ENCODE measurements around the gene USH2A.
"Not testable (repeated sequence)": the region's sequence is repeated elsewhere in the genome, so short reads cannot be mapped to it uniquely, and the experiment has no call there.

USH2A gene

GRCh38 chr1:216028631-216029030 lies 394.6 kb downstream of the USH2A start:
- POLR2A ChIA-PET (ENCODE audit: low non-redundant PET): no interaction called here
- CTCF ChIA-PET: interaction anchor here (0.7 kb wide), 1 partner anchor 53 kb away, joined by 4 read pairs; no protein-coding TSS in a partner anchor
- H3K27ac ChIP-seq: no peak overlapping the region
- no peak for TF ChIP-seq CTCF (conservative IDR thresholded peaks at IDR 0.05; ENCODE audit: low read depth)
- no peak for DNase-seq (ENCODE audit: low spot score)

- TF ChIP-seq CTCF (conservative IDR thresholded peaks at IDR 0.05; ENCODE audit: low read depth): no peak
These were observed 398.7 kb downstream of the USH2A start for GRCh38 chr1:216024546-216024945.

GRCh38 chr1:216020743-216021345 lies 402.4 kb downstream of the USH2A start:
- CTCF ChIA-PET: no interaction called here
- no peak for DNase-seq (ENCODE audit: low spot score)
- TF ChIP-seq CTCF (conservative IDR thresholded peaks at IDR 0.05; ENCODE audit: low read depth): no peak
- no peak overlapping the region for H3K27ac ChIP-seq
- POLR2A ChIA-PET (ENCODE audit: low non-redundant PET): no interaction called here

More at GRCh38 chr1:216024546-216024945, 398.7 kb downstream of the USH2A start:
- ChIA-PET CTCF (no interaction called here), POLR2A (ENCODE audit: low non-redundant PET) (no interaction called here)
- H3K27ac ChIP-seq: no peak overlapping the region
- no peak for DNase-seq (ENCODE audit: low spot score)

- no peak overlapping the region for H3K27ac ChIP-seq
- POLR2A ChIA-PET (ENCODE audit: low non-redundant PET): no interaction called here
- TF ChIP-seq CTCF (conservative IDR thresholded peaks at IDR 0.05; ENCODE audit: low read depth): no peak
- CTCF ChIA-PET: no interaction called here
- no peak for DNase-seq (ENCODE audit: low spot score)
These were observed 408.1 kb downstream of the USH2A start for GRCh38 chr1:216015116-216015515.

GRCh38 chr1:216014086-216014485 lies 409.2 kb downstream of the USH2A start:
- no peak for DNase-seq (ENCODE audit: low spot score)
- ChIA-PET POLR2A (ENCODE audit: low non-redundant PET) (no interaction called here), CTCF (no interaction called here)
- H3K27ac ChIP-seq: no peak overlapping the region
- no peak for TF ChIP-seq CTCF (conservative IDR thresholded peaks at IDR 0.05; ENCODE audit: low read depth)

GRCh38 chr1:216009456-216009855 lies 413.8 kb downstream of the USH2A start:
- POLR2A ChIA-PET (ENCODE audit: low non-redundant PET); DNase-seq (ENCODE audit: low spot score); H3K27ac ChIP-seq; CTCF ChIA-PET: not testable (repeated sequence)

GRCh38 chr1:216005916-216006315 lies 417.3 kb downstream of the USH2A start:
- no peak overlapping the region for H3K27ac ChIP-seq
- ChIA-PET POLR2A (ENCODE audit: low non-redundant PET) (no interaction called here), CTCF (no interaction called here)
- no peak for TF ChIP-seq CTCF (conservative IDR thresholded peaks at IDR 0.05; ENCODE audit: low read depth)
- DNase-seq (ENCODE audit: low spot score): peak; percentile 13

All from RWPE1 (cell line).